HepG2 (cell line): ENCODE measurements around the gene ME3. TPM values are rescaled to one million over a fixed set of nuclear protein-coding genes. Genes with fewer than 3 reads are reported as not detected.

ENCODE experiments used
- ATAC-seq: fragments of 200-7000 bp; cut with Tn5 transposase; 3 replicates; pipeline ENCODE4 v1.9.1; 2020; ENCODE audit warnings: mild to moderate bottlenecking, moderate library complexity
- BruUV-seq: library from RNA; stranded (reverse); fragments of 400-500 nt; replicated peaks from 2 replicates; lab custom pipeline; 2021; lab: Mats Ljungman, UMichigan
- CTCF ChIA-PET: fragments of 300-600 bp; formaldehyde crosslinking; extraction: SDS; loops from one replicate; lab custom pipeline; 2021; ENCODE audit warnings: low total read pairs, inconsistent platforms, low intra/inter-chr PET ratio; lab: Yijun Ruan, JAX
- POLR2A ChIA-PET: fragments of 350-600 bp; sonication (Branson Sonifier 250); formaldehyde crosslinking; loops from one replicate; lab custom pipeline; 2020; ENCODE audit warnings: antibody characterized with exemption, inconsistent platforms; lab: Yijun Ruan, JAX
- DNase-seq: peaks from one replicate; pipeline ENCODE4 v3.0.0-alpha.2; 2015; ENCODE audit warnings: low spot score
- FAIRE-seq: peaks from 3 replicates; lab custom pipeline; 2011; peaks lifted over from hg19 to GRCh38; lab: Jason Lieb, UNC
- H2AFZ ChIP-seq: one replicate; pipeline ENCODE4 v1.6.1; 2011; ENCODE audit warnings: low read length, inconsistent platforms
- H3K27ac ChIP-seq: fragments of 300-600 bp; 3 replicates; pipeline ENCODE4 v1.8.0; 2011; ENCODE audit warnings: mixed run types, mild to moderate bottlenecking, mixed read lengths, low read length, inconsistent platforms; ENCODE audit not compliant: insufficient read depth; ENCODE audit errors: extremely low read length
- H3K27me3 ChIP-seq, 2 experiments: fragments of 200-600 bp in 1 of 2; 2 replicates in 1 of 2; 3 replicates in 1 of 2; pipeline versions ENCODE4 v1.6.0 to v1.8.0; 2011; ENCODE audit warnings: low read length in 2 of 2, mild to moderate bottlenecking in 2 of 2, moderate library complexity in 2 of 2, inconsistent platforms in 1 of 2; ENCODE audit not compliant: insufficient read depth in 2 of 2, control insufficient read depth in 1 of 2
- H3K36me3 ChIP-seq, 2 experiments: fragments of 200-600 bp in 1 of 2; replicated peaks in 1 of 2; 2 replicates in 1 of 2; 3 replicates in 1 of 2; pipeline versions ENCODE4 v1.5.1 to v1.8.0; 2011; ENCODE audit warnings: low read length in 2 of 2, inconsistent platforms in 1 of 2; ENCODE audit not compliant: insufficient read depth in 2 of 2, control insufficient read depth in 1 of 2
- H3K4me1 ChIP-seq: 2 replicates; pipeline ENCODE4 v1.5.1; 2012; ENCODE audit warnings: low read length, inconsistent platforms; ENCODE audit not compliant: insufficient read depth
- H3K4me2 ChIP-seq: 2 replicates; pipeline ENCODE4 v1.6.0; 2011; ENCODE audit warnings: low read depth, low read length, inconsistent platforms
- H3K4me3 ChIP-seq, 3 experiments: fragments of 200-600 bp in 1 of 3; sonication (generic), shearing (Covaris generic) in 1 of 3; replicated peaks in 1 of 3; 2 replicates each; pipeline ENCODE4 v1.5.1; 2011 to 2016; ENCODE audit warnings: low read length in 3 of 3, inconsistent platforms in 2 of 3, low read depth in 2 of 3, mild to moderate bottlenecking in 2 of 3, control low read depth in 1 of 3, mixed read lengths in 1 of 3; ENCODE audit not compliant: insufficient read depth in 1 of 3
- H3K79me2 ChIP-seq: one replicate; pipeline ENCODE4 v1.6.1; 2011; ENCODE audit warnings: low read length, inconsistent platforms; ENCODE audit not compliant: insufficient read depth
- H3K9ac ChIP-seq: 2 replicates; pipeline ENCODE4 v1.6.0; 2011; ENCODE audit warnings: mild to moderate bottlenecking, low read depth, low read length, inconsistent platforms; ENCODE audit not compliant: insufficient read depth
- H3K9me3 ChIP-seq: 2 replicates; pipeline ENCODE4 v1.5.1; 2012; ENCODE audit warnings: mild to moderate bottlenecking, low read length
- H4K20me1 ChIP-seq: 2 replicates; pipeline ENCODE4 v1.6.0; 2011; ENCODE audit warnings: inconsistent platforms, mild to moderate bottlenecking, low read length, moderate library complexity; ENCODE audit not compliant: insufficient read depth
- ARNT ChIP-seq: fragments of 450-650 bp; IDR thresholded peaks from 2 replicates; pipeline ENCODE4 v1.6.1; 2017
- CBX1 ChIP-seq: IDR thresholded peaks from one replicate; pipeline ENCODE4 v1.6.1; 2016; ENCODE audit warnings: antibody characterized with exemption, low read depth
- EP300 ChIP-seq, 3 experiments: sonication (generic) in 1 of 3; formaldehyde crosslinking in 1 of 3; IDR thresholded peaks; 2 replicates each; pipeline versions ENCODE4 v1.5.1 to v1.6.1; 2011 to 2020; ENCODE audit warnings: low read depth in 2 of 3, low read length in 2 of 3, borderline replicate concordance in 1 of 3, improper control_type of control experiment in 1 of 3, mild to moderate bottlenecking in 1 of 3, missing genetic modification reagents in 1 of 3, moderate library complexity in 1 of 3
- MED13 ChIP-seq: sonication (generic); formaldehyde crosslinking; IDR thresholded peaks from 2 replicates; pipeline ENCODE4 v1.5.0; 2020; ENCODE audit warnings: missing genetic modification reagents
- NFKB2 ChIP-seq: sonication (generic); formaldehyde crosslinking; IDR thresholded peaks from 2 replicates; pipeline ENCODE4 v1.4.0; 2020; ENCODE audit warnings: missing genetic modification reagents, borderline replicate concordance
- NFKBIZ ChIP-seq: IDR thresholded peaks from 2 replicates; pipeline ENCODE4 v1.6.1; 2018; ENCODE audit warnings: missing genetic modification reagents, missing compliant biosample characterization
- PBX2 ChIP-seq: IDR thresholded peaks from 2 replicates; pipeline ENCODE4 v1.6.1; 2016; ENCODE audit warnings: control low read depth
- SETDB1 ChIP-seq: sonication (generic); formaldehyde crosslinking; IDR thresholded peaks from 2 replicates; pipeline ENCODE4 v1.5.1; 2020; ENCODE audit warnings: missing genetic modification reagents, mild to moderate bottlenecking, borderline replicate concordance
- SMAD1 ChIP-seq: sonication (generic); formaldehyde crosslinking; IDR thresholded peaks from 2 replicates; pipeline ENCODE4 v1.4.0; 2020; ENCODE audit warnings: missing genetic modification reagents, low read depth, mild to moderate bottlenecking, borderline replicate concordance
- SYNCRIP ChIP-seq: fragments of 200-400 bp; formaldehyde crosslinking; IDR thresholded peaks from 2 replicates; pipeline ENCODE4 v1.6.1; 2018; ENCODE audit warnings: mild to moderate bottlenecking, low read depth, low read length; ENCODE audit not compliant: insufficient read depth
- WIZ ChIP-seq: sonication (generic); formaldehyde crosslinking; IDR thresholded peaks from 2 replicates; pipeline ENCODE4 v1.5.1; 2020; ENCODE audit warnings: mild to moderate bottlenecking, missing genetic modification reagents
- ZNF138 ChIP-seq: sonication (generic); formaldehyde crosslinking; IDR thresholded peaks from 2 replicates; pipeline ENCODE4 v1.5.0; 2020; ENCODE audit warnings: mild to moderate bottlenecking, low read depth, missing genetic modification reagents
- ZNF224 ChIP-seq: sonication (generic); formaldehyde crosslinking; IDR thresholded peaks from 2 replicates; pipeline ENCODE4 v1.5.0; 2020; ENCODE audit warnings: mild to moderate bottlenecking, missing genetic modification reagents
- ZNF260 ChIP-seq: sonication (generic); formaldehyde crosslinking; IDR thresholded peaks from 2 replicates; pipeline ENCODE4 v1.4.0; 2020; ENCODE audit warnings: missing genetic modification reagents, low read depth, mild to moderate bottlenecking, borderline replicate concordance
- ZNF446 ChIP-seq: sonication (generic); formaldehyde crosslinking; IDR thresholded peaks from 2 replicates; pipeline ENCODE4 v1.5.0; 2020; ENCODE audit warnings: mild to moderate bottlenecking, missing genetic modification reagents
- ZNF501 ChIP-seq: sonication (generic); formaldehyde crosslinking; IDR thresholded peaks from 2 replicates; pipeline ENCODE4 v1.5.1; 2020; ENCODE audit warnings: mild to moderate bottlenecking, moderate library complexity, missing genetic modification reagents
- ZNF616 ChIP-seq: sonication (generic); formaldehyde crosslinking; IDR thresholded peaks from 2 replicates; pipeline ENCODE4 v1.5.0; 2020; ENCODE audit warnings: low read depth, mild to moderate bottlenecking, missing genetic modification reagents
- ZNF652 ChIP-seq: IDR thresholded peaks from 2 replicates; pipeline ENCODE4 v1.6.1; 2016; ENCODE audit warnings: low read depth, borderline replicate concordance
- ZNF724P ChIP-seq: sonication (generic); formaldehyde crosslinking; IDR thresholded peaks from 2 replicates; pipeline ENCODE4 v1.8.0; 2022; ENCODE audit warnings: missing genetic modification reagents, borderline replicate concordance
- WGBS: methylation state at CpG from one replicate; pipeline ENCODE4 v1.1.6; 2017; ENCODE audit warnings: low lambda C conversion rate; 5-methylcytosine and 5-hydroxymethylcytosine counted together
- in situ Hi-C: cut with HindIII; loops from 2 replicates; pipeline ENCODE4 v1.10.0; 2017; ENCODE audit warnings: low pct_unique_long_range_greater_than_20kb; ENCODE audit not compliant: extremely low pct_ligation_motif_present
- intact Hi-C: fragments of 100-400 bp; cut with micrococcal nuclease; formaldehyde crosslinking; loops from one replicate; pipeline ENCODE4 v1.10.0; 2022; ENCODE audit not compliant: unreplicated experiment
- polyA plus RNA-seq, 8 experiments: library from polyadenylated mRNA; depleted of rRNA in 3 of 8; stranded (reverse) in 7 of 8; unstranded in 1 of 8; fragments of >200 nt; fragmentation: Illumina TruSeq in 4 of 8; extraction: Trizol in 4 of 8; gene quantifications; 2 replicates each; pipeline versions ENCODE4 v1.2.1 to v1.2.3, GENCODE V29; 2011 to 2016; ENCODE audit warnings: low read depth in 4 of 8, missing spikeins in 1 of 8, mixed read lengths in 1 of 8; ENCODE audit not compliant: insufficient read depth in 1 of 8
- total RNA-seq, 5 experiments: library from RNA; depleted of rRNA; stranded (reverse); fragments of >200 nt; fragmentation: Illumina TruSeq; extraction: Trizol; gene quantifications; 2 replicates each; pipeline ENCODE4 v1.2.3, GENCODE V29; 2016; ENCODE audit warnings: low read depth in 1 of 5
- TF ChIP-seq, protein P1 (sequence below): sonication (generic); formaldehyde crosslinking; IDR thresholded peaks from 2 replicates; pipeline ENCODE4 v1.4.0; 2020; ENCODE audit warnings: missing genetic modification reagents

The ME3 gene
- total and polyA plus RNA-seq, 2 of the 13 experiments (the other 11 are each of a cell fraction or from before 2014, with no cell fraction given): not detected

DNA sequence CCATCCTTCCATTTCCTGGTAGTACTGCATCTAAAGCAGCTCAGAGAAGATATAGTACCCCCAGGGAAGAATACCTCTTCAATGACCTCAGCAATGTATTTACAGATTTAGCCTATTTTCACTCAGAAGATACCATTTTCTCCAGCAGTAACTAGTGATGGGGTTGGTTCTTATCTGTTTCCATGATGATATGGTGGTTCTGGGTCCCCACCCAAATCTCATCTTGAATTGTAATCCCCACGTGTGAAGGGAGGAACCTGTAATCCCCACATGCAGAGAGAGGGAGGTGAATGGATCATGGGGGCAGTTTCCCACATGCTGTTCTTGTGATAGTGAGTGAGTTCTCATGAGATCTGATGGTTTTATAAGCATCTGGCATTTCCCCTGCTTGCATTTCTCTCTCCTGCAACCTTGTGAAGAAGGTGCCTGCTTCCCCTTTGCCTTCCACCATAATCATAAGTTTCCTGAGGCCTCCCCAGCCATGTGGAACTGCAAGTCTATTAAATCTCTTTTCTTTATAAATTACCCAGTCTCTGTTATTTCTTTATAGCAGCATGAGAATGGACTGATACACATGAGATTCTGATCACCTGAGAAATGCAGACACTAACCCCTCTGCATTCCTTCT is 158.6 kb downstream of the ME3 start:
- H3K79me2 ChIP-seq: no peaks in the 10 kb centered on the region
- WGBS: 18% methylated on average over 1 of the region's 1 CpG
- no peaks in the 10 kb centered on the region for H3K9me3 ChIP-seq
- no peak overlapping the region for H3K9ac ChIP-seq
- intact Hi-C loops (no loop called here), in situ Hi-C loops (no loop called here)
- H3K4me1 ChIP-seq: peaks cover 25% of the 10 kb centered on the region
- no peak for FAIRE-seq
- POLR2A ChIA-PET: interaction anchor here (1.3 kb wide), 1 partner anchor 14 kb away, joined by 3 read pairs; no protein-coding TSS in a partner anchor
- ATAC-seq: no peak
- H3K36me3 ChIP-seq: no peaks in the 10 kb centered on the region
- no peak for DNase-seq
- H2AFZ ChIP-seq: no peak overlapping the region
- BruUV-seq: no TSS peak
- CTCF ChIA-PET: no interaction called here
- no peaks in the 10 kb centered on the region for H3K27me3 ChIP-seq
- no peak overlapping the region for H3K4me3 ChIP-seq
- H3K4me2 ChIP-seq: no peak overlapping the region
- TF ChIP-seq SYNCRIP (no peak), WIZ (CRISPR knock-in tag) (no peak), ZNF724P (no peak), ZNF501 (no peak), NFKB2 (CRISPR knock-in tag) (no peak), ZNF260 (CRISPR knock-in tag) (no peak), SMAD1 (CRISPR knock-in tag) (no peak), PBX2 (CRISPR knock-in tag) (no peak), CBX1 (no peak), ZNF616 (no peak), ZNF446 (CRISPR knock-in tag) (no peak), SETDB1 (CRISPR knock-in tag) (no peak), ZNF652 (CRISPR knock-in tag) (no peak), EP300 (IDR thresholded peaks at IDR 0.05; ENCODE audit: low read depth in 2 of 2, low read length in 2 of 2) (no peak), EP300 (CRISPR knock-in tag; IDR thresholded peaks at IDR 0.05; ENCODE audit: borderline replicate concordance) (no peak), ZNF138 (CRISPR knock-in tag) (no peak), NFKBIZ (no peak), MED13 (CRISPR knock-in tag) (no peak), ARNT (no peak), ZNF224 (no peak)
- TF ChIP-seq, protein P1, sequence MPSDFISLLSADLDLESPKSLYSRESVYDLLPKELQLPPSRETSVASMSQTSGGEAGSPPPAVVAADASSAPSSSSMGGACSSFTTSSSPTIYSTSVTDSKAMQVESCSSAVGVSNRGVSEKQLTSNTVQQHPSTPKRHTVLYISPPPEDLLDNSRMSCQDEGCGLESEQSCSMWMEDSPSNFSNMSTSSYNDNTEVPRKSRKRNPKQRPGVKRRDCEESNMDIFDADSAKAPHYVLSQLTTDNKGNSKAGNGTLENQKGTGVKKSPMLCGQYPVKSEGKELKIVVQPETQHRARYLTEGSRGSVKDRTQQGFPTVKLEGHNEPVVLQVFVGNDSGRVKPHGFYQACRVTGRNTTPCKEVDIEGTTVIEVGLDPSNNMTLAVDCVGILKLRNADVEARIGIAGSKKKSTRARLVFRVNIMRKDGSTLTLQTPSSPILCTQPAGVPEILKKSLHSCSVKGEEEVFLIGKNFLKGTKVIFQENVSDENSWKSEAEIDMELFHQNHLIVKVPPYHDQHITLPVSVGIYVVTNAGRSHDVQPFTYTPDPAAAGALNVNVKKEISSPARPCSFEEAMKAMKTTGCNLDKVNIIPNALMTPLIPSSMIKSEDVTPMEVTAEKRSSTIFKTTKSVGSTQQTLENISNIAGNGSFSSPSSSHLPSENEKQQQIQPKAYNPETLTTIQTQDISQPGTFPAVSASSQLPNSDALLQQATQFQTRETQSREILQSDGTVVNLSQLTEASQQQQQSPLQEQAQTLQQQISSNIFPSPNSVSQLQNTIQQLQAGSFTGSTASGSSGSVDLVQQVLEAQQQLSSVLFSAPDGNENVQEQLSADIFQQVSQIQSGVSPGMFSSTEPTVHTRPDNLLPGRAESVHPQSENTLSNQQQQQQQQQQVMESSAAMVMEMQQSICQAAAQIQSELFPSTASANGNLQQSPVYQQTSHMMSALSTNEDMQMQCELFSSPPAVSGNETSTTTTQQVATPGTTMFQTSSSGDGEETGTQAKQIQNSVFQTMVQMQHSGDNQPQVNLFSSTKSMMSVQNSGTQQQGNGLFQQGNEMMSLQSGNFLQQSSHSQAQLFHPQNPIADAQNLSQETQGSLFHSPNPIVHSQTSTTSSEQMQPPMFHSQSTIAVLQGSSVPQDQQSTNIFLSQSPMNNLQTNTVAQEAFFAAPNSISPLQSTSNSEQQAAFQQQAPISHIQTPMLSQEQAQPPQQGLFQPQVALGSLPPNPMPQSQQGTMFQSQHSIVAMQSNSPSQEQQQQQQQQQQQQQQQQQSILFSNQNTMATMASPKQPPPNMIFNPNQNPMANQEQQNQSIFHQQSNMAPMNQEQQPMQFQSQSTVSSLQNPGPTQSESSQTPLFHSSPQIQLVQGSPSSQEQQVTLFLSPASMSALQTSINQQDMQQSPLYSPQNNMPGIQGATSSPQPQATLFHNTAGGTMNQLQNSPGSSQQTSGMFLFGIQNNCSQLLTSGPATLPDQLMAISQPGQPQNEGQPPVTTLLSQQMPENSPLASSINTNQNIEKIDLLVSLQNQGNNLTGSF (CRISPR knock-in tag): no peak
- no peaks in the 10 kb centered on the region for H4K20me1 ChIP-seq
- no peak overlapping the region for H3K27ac ChIP-seq
